GM23338 (cell line): ENCODE data around the gene GP9. TPM values are rescaled to one million over a fixed set of nuclear protein-coding genes. Genes with fewer than 3 reads are reported as not detected.

Experiments
- ATAC-seq: fragments of 200-7000 bp; cut with Tn5 transposase; 3 replicates; pipeline ENCODE4 v1.9.1; 2020
- DNase-seq: peaks from one replicate; pipeline ENCODE4 v3.0.0-alpha.2; 2015; ENCODE audit warnings: low spot score
- H2AFZ ChIP-seq: fragments of 200-600 bp; sonication (generic); 2 replicates; pipeline ENCODE4 v1.8.0; 2016; ENCODE audit warnings: antibody characterized with exemption, mild to moderate bottlenecking, moderate library complexity
- H3F3A ChIP-seq: fragments of 200-600 bp; sonication (generic); replicated peaks from 2 replicates; pipeline ENCODE4 v1.8.0; 2017; ENCODE audit warnings: antibody characterized with exemption, mixed run types, low read depth
- H3K27ac ChIP-seq: fragments of 200-600 bp; sonication (generic); 2 replicates; pipeline ENCODE4 v1.6.1; 2016; ENCODE audit warnings: low read depth
- H3K27me3 ChIP-seq: fragments of 200-600 bp; sonication (generic); 2 replicates; pipeline ENCODE4 v1.8.0; 2016; ENCODE audit warnings: mild to moderate bottlenecking, mixed run types, moderate library complexity; ENCODE audit not compliant: insufficient read depth
- H3K36me3 ChIP-seq: fragments of 200-600 bp; sonication (generic); 2 replicates; pipeline ENCODE4 v1.8.0; 2016; ENCODE audit warnings: mild to moderate bottlenecking; ENCODE audit not compliant: insufficient read depth
- H3K4me1 ChIP-seq: fragments of 200-600 bp; sonication (generic); 2 replicates; pipeline ENCODE4 v1.8.0; 2016; ENCODE audit warnings: mild to moderate bottlenecking, moderate library complexity; ENCODE audit not compliant: insufficient read depth
- H3K4me2 ChIP-seq: fragments of 200-600 bp; sonication (generic); 2 replicates; pipeline ENCODE4 v1.7.1; 2017; ENCODE audit warnings: mixed run types
- H3K4me3 ChIP-seq: fragments of 200-600 bp; sonication (generic); 2 replicates; pipeline ENCODE4 v1.6.1; 2016; ENCODE audit warnings: mixed run types
- H3K79me2 ChIP-seq: fragments of 200-600 bp; sonication (generic); replicated peaks from 2 replicates; pipeline ENCODE4 v1.8.0; 2017; ENCODE audit warnings: mild to moderate bottlenecking; ENCODE audit not compliant: insufficient read depth
- H3K9me2 ChIP-seq: fragments of 200-600 bp; sonication (generic); 2 replicates; pipeline ENCODE4 v1.8.0; 2017; ENCODE audit not compliant: insufficient read depth
- H4K20me1 ChIP-seq: fragments of 200-600 bp; sonication (generic); replicated peaks from 2 replicates; pipeline ENCODE4 v1.8.0; 2017; ENCODE audit warnings: mild to moderate bottlenecking; ENCODE audit not compliant: insufficient read depth
- H3K27ac Mint-ChIP-seq: 2 replicates; pipeline ENCODE4 v1.8.0; 2020; ENCODE audit warnings: inconsistent platforms, mild to moderate bottlenecking, moderate library complexity, mixed read lengths
- H3K27me3 Mint-ChIP-seq: 3 replicates; pipeline ENCODE4 v1.8.0; 2022; ENCODE audit warnings: low read depth, mild to moderate bottlenecking, moderate library complexity, mixed read lengths, inconsistent platforms; ENCODE audit not compliant: insufficient read depth, poor library complexity
- H3K36me3 Mint-ChIP-seq: 3 replicates; pipeline ENCODE4 v1.8.0; 2021; ENCODE audit warnings: low read depth, mild to moderate bottlenecking, inconsistent platforms, moderate library complexity, mixed read lengths
- H3K4me1 Mint-ChIP-seq: 3 replicates; pipeline ENCODE4 v1.8.0; 2020; ENCODE audit warnings: mild to moderate bottlenecking, inconsistent platforms, mixed read lengths
- H3K4me3 Mint-ChIP-seq: 3 replicates; pipeline ENCODE4 v1.8.0; 2021; ENCODE audit warnings: moderate library complexity, mild to moderate bottlenecking, inconsistent platforms, mixed read lengths
- H3K9me3 Mint-ChIP-seq: 3 replicates; pipeline ENCODE4 v1.8.0; 2020; ENCODE audit warnings: moderate library complexity, mild to moderate bottlenecking, inconsistent platforms, mixed read lengths
- CREB1 ChIP-seq: fragments of 250-450 bp; sonication (Bioruptor Pico); IDR thresholded peaks from 2 replicates; pipeline ENCODE4 v1.5.0; 2020; ENCODE audit warnings: low read depth, mild to moderate bottlenecking, moderate library complexity
- EZH2 ChIP-seq: fragments of 200-600 bp; sonication (generic); IDR thresholded peaks from one replicate; pipeline ENCODE4 v1.8.0; 2017; ENCODE audit warnings: antibody characterized with exemption, mild to moderate bottlenecking, low read depth; ENCODE audit not compliant: unreplicated experiment
- EZH2phosphoT487 ChIP-seq: fragments of 200-600 bp; sonication (generic); IDR thresholded peaks from one replicate; pipeline ENCODE4 v1.8.1; 2018; ENCODE audit warnings: antibody characterized with exemption; ENCODE audit not compliant: unreplicated experiment
- JUNB ChIP-seq: IDR thresholded peaks from one replicate; pipeline ENCODE4 v1.6.1; 2016; ENCODE audit warnings: antibody characterized with exemption; ENCODE audit not compliant: unreplicated experiment
- NANOG ChIP-seq: IDR thresholded peaks from 2 replicates; pipeline ENCODE4 v1.6.1; 2016; ENCODE audit warnings: antibody characterized with exemption, borderline replicate concordance
- POLR2AphosphoS5 ChIP-seq: IDR thresholded peaks from 2 replicates; pipeline ENCODE4 v1.6.1; 2016; ENCODE audit warnings: antibody characterized with exemption, low read depth
- STAT1 ChIP-seq: IDR thresholded peaks from one replicate; pipeline ENCODE4 v1.6.1; 2016; ENCODE audit warnings: antibody characterized with exemption; ENCODE audit not compliant: unreplicated experiment
- ZNF114 ChIP-seq: fragments of 250-450 bp; sonication (Bioruptor Pico); IDR thresholded peaks from 2 replicates; pipeline ENCODE4 v1.5.0; 2020; ENCODE audit warnings: mild to moderate bottlenecking, moderate library complexity
- ZNF331 ChIP-seq: fragments of 250-450 bp; sonication (Bioruptor Pico); IDR thresholded peaks from 2 replicates; pipeline ENCODE4 v1.5.0; 2020; ENCODE audit warnings: low read depth, mild to moderate bottlenecking, moderate library complexity
- polyA plus RNA-seq: library from polyadenylated mRNA; unstranded; fragments of >200 nt; fragmentation: Nextera tagmentation; extraction: Ambion mirVana; gene quantifications from 2 replicates; pipeline ENCODE4 v1.2.1, GENCODE V29; 2016
- total RNA-seq: library from RNA; depleted of rRNA; stranded (reverse); fragments of >200 nt; shearing (Covaris generic); gene quantifications from 2 replicates; pipeline ENCODE4 v1.2.3, GENCODE V29; 2014
- TF ChIP-seq, protein P1 (sequence below), 2 experiments: fragments of 200-600 bp in 1 of 2; sonication (generic) in 1 of 2; conservative IDR thresholded peaks; 2 replicates each; pipeline versions ENCODE4 v1.5.1 to v1.6.1; 2016 to 2017; ENCODE audit warnings: antibody characterized with exemption in 2 of 2, low read depth in 2 of 2, mild to moderate bottlenecking in 2 of 2, moderate library complexity in 1 of 2
- TF ChIP-seq, protein P2 (sequence below): fragments of 250-450 bp; sonication (Bioruptor Pico); IDR thresholded peaks from 2 replicates; pipeline ENCODE4 v1.5.0; 2020; ENCODE audit warnings: mild to moderate bottlenecking, moderate library complexity
- TF ChIP-seq, protein P3 (sequence below): IDR thresholded peaks from one replicate; pipeline ENCODE4 v1.6.1; 2018; ENCODE audit warnings: antibody characterized with exemption; ENCODE audit not compliant: unreplicated experiment
- TF ChIP-seq, protein P4 (sequence below): IDR thresholded peaks from 2 replicates; pipeline ENCODE4 v1.6.1; 2016; ENCODE audit warnings: antibody characterized with exemption

Gene GP9
- total and polyA plus RNA-seq, 2 experiments from 2014 or later, result not detected

DNA sequence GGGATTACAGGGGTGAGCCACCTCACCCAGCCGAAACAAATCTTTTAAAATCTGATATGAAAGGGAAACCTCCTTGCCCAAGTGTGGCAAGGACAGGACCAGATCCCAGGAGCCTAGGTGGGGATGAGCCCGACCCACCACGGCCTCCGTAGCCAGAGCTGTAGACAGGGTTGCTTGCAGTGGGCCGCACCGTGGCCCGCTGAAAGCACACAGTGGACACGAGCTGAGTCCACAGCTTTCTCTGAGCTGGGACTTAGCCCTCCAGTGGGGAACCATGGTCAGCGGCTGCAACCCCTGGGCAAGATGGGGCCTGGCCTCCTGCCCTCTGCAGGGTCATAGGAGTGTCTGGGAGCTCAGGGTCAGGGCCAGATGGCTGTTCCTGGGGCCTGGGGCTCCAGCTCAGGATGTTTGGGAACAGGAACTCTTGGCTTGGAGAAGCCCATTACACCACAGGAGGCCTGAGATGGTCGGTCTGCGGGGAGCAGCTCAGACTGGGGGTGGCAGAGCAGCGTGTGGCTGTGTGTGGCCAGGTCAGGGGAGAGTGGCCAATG lies 24.7 kb downstream of the GP9 start:
- Histone ChIP-seq H4K20me1 (no peaks in the 10 kb centered on the region), H3K4me3 (no peak overlapping the region), H3K9me2 (no peaks in the 10 kb centered on the region), H3K4me1 (no peaks in the 10 kb centered on the region), H3K79me2 (no peaks in the 10 kb centered on the region), H2AFZ (no peak overlapping the region), H3F3A (no peaks in the 10 kb centered on the region), H3K27me3 (no peaks in the 10 kb centered on the region), H3K4me2 (no peak overlapping the region), H3K27ac (no peak overlapping the region), H3K36me3 (no peaks in the 10 kb centered on the region)
- TF ChIP-seq EZH2 (no peak), STAT1 (no peak), POLR2AphosphoS5 (no peak), ZNF114 (no peak), ZNF331 (CRISPR knock-in tag) (no peak), JUNB (no peak), CREB1 (CRISPR knock-in tag) (no peak), EZH2phosphoT487 (no peak), NANOG (no peak)
- TF ChIP-seq, protein P1, sequence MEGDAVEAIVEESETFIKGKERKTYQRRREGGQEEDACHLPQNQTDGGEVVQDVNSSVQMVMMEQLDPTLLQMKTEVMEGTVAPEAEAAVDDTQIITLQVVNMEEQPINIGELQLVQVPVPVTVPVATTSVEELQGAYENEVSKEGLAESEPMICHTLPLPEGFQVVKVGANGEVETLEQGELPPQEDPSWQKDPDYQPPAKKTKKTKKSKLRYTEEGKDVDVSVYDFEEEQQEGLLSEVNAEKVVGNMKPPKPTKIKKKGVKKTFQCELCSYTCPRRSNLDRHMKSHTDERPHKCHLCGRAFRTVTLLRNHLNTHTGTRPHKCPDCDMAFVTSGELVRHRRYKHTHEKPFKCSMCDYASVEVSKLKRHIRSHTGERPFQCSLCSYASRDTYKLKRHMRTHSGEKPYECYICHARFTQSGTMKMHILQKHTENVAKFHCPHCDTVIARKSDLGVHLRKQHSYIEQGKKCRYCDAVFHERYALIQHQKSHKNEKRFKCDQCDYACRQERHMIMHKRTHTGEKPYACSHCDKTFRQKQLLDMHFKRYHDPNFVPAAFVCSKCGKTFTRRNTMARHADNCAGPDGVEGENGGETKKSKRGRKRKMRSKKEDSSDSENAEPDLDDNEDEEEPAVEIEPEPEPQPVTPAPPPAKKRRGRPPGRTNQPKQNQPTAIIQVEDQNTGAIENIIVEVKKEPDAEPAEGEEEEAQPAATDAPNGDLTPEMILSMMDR (conservative IDR thresholded peaks at IDR 0.05; ENCODE audit: low read depth in 2 of 2), result no peak
- TF ChIP-seq, protein P2, sequence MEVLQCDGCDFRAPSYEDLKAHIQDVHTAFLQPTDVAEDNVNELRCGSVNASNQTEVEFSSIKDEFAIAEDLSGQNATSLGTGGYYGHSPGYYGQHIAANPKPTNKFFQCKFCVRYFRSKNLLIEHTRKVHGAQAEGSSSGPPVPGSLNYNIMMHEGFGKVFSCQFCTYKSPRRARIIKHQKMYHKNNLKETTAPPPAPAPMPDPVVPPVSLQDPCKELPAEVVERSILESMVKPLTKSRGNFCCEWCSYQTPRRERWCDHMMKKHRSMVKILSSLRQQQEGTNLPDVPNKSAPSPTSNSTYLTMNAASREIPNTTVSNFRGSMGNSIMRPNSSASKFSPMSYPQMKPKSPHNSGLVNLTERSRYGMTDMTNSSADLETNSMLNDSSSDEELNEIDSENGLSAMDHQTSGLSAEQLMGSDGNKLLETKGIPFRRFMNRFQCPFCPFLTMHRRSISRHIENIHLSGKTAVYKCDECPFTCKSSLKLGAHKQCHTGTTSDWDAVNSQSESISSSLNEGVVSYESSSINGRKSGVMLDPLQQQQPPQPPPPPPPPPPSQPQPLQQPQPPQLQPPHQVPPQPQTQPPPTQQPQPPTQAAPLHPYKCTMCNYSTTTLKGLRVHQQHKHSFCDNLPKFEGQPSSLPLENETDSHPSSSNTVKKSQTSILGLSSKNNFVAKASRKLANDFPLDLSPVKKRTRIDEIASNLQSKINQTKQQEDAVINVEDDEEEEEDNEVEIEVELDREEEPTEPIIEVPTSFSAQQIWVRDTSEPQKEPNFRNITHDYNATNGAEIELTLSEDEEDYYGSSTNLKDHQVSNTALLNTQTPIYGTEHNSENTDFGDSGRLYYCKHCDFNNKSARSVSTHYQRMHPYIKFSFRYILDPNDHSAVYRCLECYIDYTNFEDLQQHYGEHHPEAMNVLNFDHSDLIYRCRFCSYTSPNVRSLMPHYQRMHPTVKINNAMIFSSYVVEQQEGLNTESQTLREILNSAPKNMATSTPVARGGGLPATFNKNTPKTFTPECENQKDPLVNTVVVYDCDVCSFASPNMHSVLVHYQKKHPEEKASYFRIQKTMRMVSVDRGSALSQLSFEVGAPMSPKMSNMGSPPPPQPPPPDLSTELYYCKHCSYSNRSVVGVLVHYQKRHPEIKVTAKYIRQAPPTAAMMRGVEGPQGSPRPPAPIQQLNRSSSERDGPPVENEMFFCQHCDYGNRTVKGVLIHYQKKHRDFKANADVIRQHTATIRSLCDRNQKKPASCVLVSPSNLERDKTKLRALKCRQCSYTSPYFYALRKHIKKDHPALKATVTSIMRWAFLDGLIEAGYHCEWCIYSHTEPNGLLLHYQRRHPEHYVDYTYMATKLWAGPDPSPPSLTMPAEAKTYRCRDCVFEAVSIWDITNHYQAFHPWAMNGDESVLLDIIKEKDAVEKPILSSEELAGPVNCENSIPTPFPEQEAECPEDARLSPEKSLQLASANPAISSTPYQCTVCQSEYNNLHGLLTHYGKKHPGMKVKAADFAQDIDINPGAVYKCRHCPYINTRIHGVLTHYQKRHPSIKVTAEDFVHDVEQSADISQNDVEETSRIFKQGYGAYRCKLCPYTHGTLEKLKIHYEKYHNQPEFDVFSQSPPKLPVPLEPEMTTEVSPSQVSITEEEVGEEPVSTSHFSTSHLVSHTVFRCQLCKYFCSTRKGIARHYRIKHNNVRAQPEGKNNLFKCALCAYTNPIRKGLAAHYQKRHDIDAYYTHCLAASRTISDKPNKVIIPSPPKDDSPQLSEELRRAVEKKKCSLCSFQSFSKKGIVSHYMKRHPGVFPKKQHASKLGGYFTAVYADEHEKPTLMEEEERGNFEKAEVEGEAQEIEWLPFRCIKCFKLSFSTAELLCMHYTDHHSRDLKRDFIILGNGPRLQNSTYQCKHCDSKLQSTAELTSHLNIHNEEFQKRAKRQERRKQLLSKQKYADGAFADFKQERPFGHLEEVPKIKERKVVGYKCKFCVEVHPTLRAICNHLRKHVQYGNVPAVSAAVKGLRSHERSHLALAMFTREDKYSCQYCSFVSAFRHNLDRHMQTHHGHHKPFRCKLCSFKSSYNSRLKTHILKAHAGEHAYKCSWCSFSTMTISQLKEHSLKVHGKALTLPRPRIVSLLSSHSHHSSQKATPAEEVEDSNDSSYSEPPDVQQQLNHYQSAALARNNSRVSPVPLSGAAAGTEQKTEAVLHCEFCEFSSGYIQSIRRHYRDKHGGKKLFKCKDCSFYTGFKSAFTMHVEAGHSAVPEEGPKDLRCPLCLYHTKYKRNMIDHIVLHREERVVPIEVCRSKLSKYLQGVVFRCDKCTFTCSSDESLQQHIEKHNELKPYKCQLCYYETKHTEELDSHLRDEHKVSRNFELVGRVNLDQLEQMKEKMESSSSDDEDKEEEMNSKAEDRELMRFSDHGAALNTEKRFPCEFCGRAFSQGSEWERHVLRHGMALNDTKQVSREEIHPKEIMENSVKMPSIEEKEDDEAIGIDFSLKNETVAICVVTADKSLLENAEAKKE (CRISPR knock-in tag), result no peak
- TF ChIP-seq, protein P3, sequence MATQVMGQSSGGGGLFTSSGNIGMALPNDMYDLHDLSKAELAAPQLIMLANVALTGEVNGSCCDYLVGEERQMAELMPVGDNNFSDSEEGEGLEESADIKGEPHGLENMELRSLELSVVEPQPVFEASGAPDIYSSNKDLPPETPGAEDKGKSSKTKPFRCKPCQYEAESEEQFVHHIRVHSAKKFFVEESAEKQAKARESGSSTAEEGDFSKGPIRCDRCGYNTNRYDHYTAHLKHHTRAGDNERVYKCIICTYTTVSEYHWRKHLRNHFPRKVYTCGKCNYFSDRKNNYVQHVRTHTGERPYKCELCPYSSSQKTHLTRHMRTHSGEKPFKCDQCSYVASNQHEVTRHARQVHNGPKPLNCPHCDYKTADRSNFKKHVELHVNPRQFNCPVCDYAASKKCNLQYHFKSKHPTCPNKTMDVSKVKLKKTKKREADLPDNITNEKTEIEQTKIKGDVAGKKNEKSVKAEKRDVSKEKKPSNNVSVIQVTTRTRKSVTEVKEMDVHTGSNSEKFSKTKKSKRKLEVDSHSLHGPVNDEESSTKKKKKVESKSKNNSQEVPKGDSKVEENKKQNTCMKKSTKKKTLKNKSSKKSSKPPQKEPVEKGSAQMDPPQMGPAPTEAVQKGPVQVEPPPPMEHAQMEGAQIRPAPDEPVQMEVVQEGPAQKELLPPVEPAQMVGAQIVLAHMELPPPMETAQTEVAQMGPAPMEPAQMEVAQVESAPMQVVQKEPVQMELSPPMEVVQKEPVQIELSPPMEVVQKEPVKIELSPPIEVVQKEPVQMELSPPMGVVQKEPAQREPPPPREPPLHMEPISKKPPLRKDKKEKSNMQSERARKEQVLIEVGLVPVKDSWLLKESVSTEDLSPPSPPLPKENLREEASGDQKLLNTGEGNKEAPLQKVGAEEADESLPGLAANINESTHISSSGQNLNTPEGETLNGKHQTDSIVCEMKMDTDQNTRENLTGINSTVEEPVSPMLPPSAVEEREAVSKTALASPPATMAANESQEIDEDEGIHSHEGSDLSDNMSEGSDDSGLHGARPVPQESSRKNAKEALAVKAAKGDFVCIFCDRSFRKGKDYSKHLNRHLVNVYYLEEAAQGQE, result no peak
- TF ChIP-seq, protein P4, sequence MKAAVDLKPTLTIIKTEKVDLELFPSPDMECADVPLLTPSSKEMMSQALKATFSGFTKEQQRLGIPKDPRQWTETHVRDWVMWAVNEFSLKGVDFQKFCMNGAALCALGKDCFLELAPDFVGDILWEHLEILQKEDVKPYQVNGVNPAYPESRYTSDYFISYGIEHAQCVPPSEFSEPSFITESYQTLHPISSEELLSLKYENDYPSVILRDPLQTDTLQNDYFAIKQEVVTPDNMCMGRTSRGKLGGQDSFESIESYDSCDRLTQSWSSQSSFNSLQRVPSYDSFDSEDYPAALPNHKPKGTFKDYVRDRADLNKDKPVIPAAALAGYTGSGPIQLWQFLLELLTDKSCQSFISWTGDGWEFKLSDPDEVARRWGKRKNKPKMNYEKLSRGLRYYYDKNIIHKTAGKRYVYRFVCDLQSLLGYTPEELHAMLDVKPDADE, result no peak
- ATAC-seq (no peak), DNase-seq (no peak)
- Mint-ChIP-seq H3K4me1 (no peaks in the 10 kb centered on the region), H3K9me3 (no peaks in the 10 kb centered on the region), H3K4me3 (no peak overlapping the region), H3K36me3 (no peaks in the 10 kb centered on the region), H3K27me3 (peaks cover 6% of the 10 kb centered on the region), H3K27ac (peak overlapping the region; percentile 69)
